Kidney (tissue), 14 donors: Measurements from ENCODE around the gene GRM7. TPM values are rescaled to one million over a fixed set of nuclear protein-coding genes. Genes with fewer than 3 reads are reported as not detected.

ENCODE experiments used
- DNase-seq, 5 donors: peaks; one replicate each; pipeline ENCODE4 v3.0.0-alpha.2; 2013 to 2020
- FAIRE-seq: peaks from 2 replicates; lab custom pipeline; 2012; peaks lifted over from hg19 to GRCh38; lab: Jason Lieb, UNC
- H3K27ac ChIP-seq, 2 donors: one replicate each; pipeline ENCODE4 v1.7.0; 2013; ENCODE audit warnings: low read depth in 2 of 2, low read length in 2 of 2, inconsistent platforms in 1 of 2
- H3K27me3 ChIP-seq: one replicate; pipeline ENCODE4 v1.7.1; 2013; ENCODE audit warnings: low read length, inconsistent platforms; ENCODE audit not compliant: control insufficient read depth, insufficient read depth
- H3K36me3 ChIP-seq, 3 donors: one replicate each; pipeline versions ENCODE4 v1.7.0 to v1.7.1; 2013; ENCODE audit warnings: low read length in 3 of 3, control low read depth in 1 of 3, inconsistent platforms in 1 of 3; ENCODE audit not compliant: insufficient read depth in 3 of 3, control insufficient read depth in 2 of 3
- H3K4me1 ChIP-seq, 3 donors: one replicate each; pipeline versions ENCODE4 v1.7.0 to v1.7.1; 2013; ENCODE audit warnings: low read length in 3 of 3, inconsistent platforms in 1 of 3, low read depth in 1 of 3; ENCODE audit not compliant: control insufficient read depth in 2 of 3, insufficient read depth in 2 of 3
- H3K4me3 ChIP-seq, 3 donors: one replicate each; pipeline versions ENCODE4 v1.7.0 to v1.8.1; 2013; ENCODE audit warnings: low read length in 3 of 3, control low read depth in 1 of 3, inconsistent platforms in 1 of 3
- H3K9ac ChIP-seq, 3 donors: one replicate each; pipeline versions ENCODE4 v1.7.0 to v1.7.1; 2013; ENCODE audit warnings: low read length in 3 of 3, control low read depth in 1 of 3, inconsistent platforms in 1 of 3
- H3K9me3 ChIP-seq, 3 donors: one replicate each; pipeline versions ENCODE4 v1.7.0 to v1.7.1; 2013; ENCODE audit warnings: low read length in 3 of 3, control low read depth in 1 of 3, inconsistent platforms in 1 of 3; ENCODE audit not compliant: control insufficient read depth in 2 of 3, insufficient read depth in 1 of 3
- intact Hi-C: fragments of 100-400 bp; cut with DNase I; formaldehyde crosslinking; loops from one replicate; pipeline ENCODE4 v1.11.1; 2022
- polyA plus RNA-seq: library from polyadenylated mRNA; stranded (reverse); fragments of 350-450 nt; fragmentation: Illumina TruSeq; extraction: RNeasy Lipid Tissue Mini Kit (QIAGEN cat#74804); gene quantifications from one replicate; pipeline ENCODE4 v1.2.3, GENCODE V29; 2014; ENCODE audit warnings: low read depth, low replicate concordance; ENCODE audit not compliant: insufficient read depth
- total RNA-seq: library from RNA; stranded (reverse); fragmentation: NEBNext Ultra II Directional; extraction: Animal tissue kit (Norgen Biotek cat#: 25700); gene quantifications from one replicate; pipeline ENCODE4 v1.2.1, GENCODE V29; 2021
- TF ChIP-seq, protein P1 (sequence below): IDR thresholded peaks from 3 replicates; pipeline ENCODE4 v1.5.1; 2012; ENCODE audit warnings: mild to moderate bottlenecking, moderate library complexity, borderline replicate concordance; ENCODE audit not compliant: insufficient read depth; ENCODE audit errors: extremely low read depth
- donor health status: control.
- donor health status: control.
- donor health status: control.
- donor health status: control.
- donor health status: control.
- donor health status: DM: yes; HTN: yes; CAD: no.
- donor health status: Normal renal cell carcinoma (clear cell type).

GRM7 gene
- total and polyA plus RNA-seq, 2 donors from 2014 or later: 0.16 TPM; not detected in 1

DNA sequence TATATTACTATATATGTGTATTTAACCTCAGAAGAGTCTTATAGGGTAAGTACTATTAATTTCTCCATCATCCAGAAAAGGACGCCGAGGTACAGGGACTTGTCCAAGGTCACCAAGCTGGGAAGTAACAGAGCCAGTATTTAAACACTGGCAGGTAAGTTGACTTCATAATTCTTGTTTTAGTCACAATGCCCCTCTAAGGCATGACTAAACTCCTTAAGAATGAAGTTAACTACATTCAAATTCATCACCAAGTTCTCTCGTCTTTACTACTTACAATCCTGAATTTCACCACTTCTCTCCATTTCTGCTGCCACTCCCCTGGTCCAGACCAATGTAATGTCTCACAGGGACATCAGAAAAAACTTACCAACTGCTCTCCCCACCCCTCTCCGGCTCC, 312.1 kb downstream of the GRM7 start:
- H3K9me3 ChIP-seq: peaks cover 0 to 3% (median 0%) of the 10 kb centered on the region in 3 donors
- TF ChIP-seq, protein P1, sequence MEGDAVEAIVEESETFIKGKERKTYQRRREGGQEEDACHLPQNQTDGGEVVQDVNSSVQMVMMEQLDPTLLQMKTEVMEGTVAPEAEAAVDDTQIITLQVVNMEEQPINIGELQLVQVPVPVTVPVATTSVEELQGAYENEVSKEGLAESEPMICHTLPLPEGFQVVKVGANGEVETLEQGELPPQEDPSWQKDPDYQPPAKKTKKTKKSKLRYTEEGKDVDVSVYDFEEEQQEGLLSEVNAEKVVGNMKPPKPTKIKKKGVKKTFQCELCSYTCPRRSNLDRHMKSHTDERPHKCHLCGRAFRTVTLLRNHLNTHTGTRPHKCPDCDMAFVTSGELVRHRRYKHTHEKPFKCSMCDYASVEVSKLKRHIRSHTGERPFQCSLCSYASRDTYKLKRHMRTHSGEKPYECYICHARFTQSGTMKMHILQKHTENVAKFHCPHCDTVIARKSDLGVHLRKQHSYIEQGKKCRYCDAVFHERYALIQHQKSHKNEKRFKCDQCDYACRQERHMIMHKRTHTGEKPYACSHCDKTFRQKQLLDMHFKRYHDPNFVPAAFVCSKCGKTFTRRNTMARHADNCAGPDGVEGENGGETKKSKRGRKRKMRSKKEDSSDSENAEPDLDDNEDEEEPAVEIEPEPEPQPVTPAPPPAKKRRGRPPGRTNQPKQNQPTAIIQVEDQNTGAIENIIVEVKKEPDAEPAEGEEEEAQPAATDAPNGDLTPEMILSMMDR: no peak

DNA sequence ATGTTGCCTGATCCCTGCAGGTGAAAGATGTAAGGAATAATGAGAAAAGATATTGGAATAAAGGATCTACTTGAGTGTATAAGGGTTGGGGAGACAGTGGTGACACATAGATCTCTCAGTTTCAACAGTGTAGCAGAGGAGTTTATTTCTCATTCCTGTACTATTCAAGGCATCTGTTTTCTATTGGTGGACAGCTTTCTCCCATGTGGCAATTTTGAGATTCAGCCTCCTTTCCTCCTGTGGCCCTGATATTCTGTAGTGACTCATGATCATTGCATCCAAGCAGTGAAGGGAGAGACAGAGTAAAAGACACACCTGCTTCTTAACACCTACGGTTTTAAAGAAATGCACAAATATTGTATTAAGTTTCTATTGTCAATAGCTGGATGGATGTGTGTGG, 327.6 kb downstream of the GRM7 start:
- Histone ChIP-seq H3K4me3 (no peak overlapping the region), H3K36me3 (no peaks in the 10 kb centered on the region), H3K27ac (no peak overlapping the region), H3K9ac (no peak overlapping the region), H3K9me3 (no peaks in the 10 kb centered on the region), H3K27me3 (no peaks in the 10 kb centered on the region), H3K4me1 (no peaks in the 10 kb centered on the region)
- FAIRE-seq (no peak), DNase-seq (no peak)
- intact Hi-C loops: no loop called here
- TF ChIP-seq, protein P1: no peak

More for the DNA sequence above, 312.1 kb downstream of the GRM7 start:
- no peak overlapping the region for H3K4me3 ChIP-seq
- H3K4me1 ChIP-seq: no peaks in the 10 kb centered on the region
- H3K36me3 ChIP-seq: no peaks in the 10 kb centered on the region
- intact Hi-C loops: no loop called here
- FAIRE-seq (no peak), DNase-seq (no peak)
- no peak overlapping the region for H3K27ac ChIP-seq
- no peak overlapping the region for H3K9ac ChIP-seq
- H3K27me3 ChIP-seq: no peaks in the 10 kb centered on the region

DNA sequence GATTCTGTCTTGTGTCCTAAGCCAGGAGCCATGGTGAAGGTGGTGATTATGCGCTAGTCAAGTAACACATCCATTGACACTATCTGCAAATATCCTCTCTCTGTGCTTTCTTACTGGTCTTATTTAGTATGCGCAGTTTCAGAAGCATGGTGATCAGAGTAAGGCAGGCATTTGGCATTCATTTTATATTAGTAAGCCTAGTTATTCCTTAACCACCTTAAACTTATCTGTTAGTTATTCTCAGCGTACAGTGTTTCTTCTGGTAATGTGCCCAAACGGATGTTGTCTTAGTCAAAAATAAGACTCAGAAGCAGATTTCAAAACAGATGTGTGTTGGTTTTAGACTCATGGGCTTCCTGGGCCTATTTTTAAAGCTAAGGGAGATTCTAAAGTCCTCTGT, 329.2 kb downstream of the GRM7 start:
- no peaks in the 10 kb centered on the region for H3K9me3 ChIP-seq
- H3K9ac ChIP-seq: no peak overlapping the region
- H3K27ac ChIP-seq: no peak overlapping the region
- H3K27me3 ChIP-seq: no peaks in the 10 kb centered on the region
- peaks cover 0 to 3% (median 0%) of the 10 kb centered on the region in 3 donors for H3K4me1 ChIP-seq
- FAIRE-seq: peak; percentile 91
- H3K36me3 ChIP-seq: no peaks in the 10 kb centered on the region
- TF ChIP-seq, protein P1: no peak
- peak overlapping the region in 1 of 3 donors; percentile 23 for H3K4me3 ChIP-seq
- DNase-seq: no peak
- intact Hi-C loops: no loop called here

DNA sequence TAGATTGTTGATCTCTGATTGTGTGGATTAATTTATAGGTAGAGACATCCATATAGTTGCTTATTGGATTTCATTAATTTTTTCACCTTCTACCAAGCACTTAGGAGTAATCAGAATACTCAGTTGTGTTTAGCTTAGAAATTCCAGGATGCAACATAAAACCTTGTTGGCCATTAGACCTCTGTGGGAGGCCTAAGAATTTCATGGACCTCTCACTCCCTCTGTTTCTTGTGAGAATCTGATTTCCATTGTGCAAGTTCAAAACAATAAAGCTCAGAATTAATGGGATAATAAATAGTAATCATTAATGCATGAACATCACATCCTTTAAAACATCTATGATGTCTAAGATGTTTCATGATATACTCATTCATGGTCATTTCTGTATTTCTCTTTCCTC, 332.4 kb downstream of the GRM7 start:
- Histone ChIP-seq H3K9ac (no peak overlapping the region), H3K27me3 (no peaks in the 10 kb centered on the region), H3K36me3 (no peaks in the 10 kb centered on the region), H3K4me3 (no peak overlapping the region), H3K27ac (no peak overlapping the region), H3K4me1 (peaks cover 0 to 3% (median 2%) of the 10 kb centered on the region in 3 donors), H3K9me3 (no peaks in the 10 kb centered on the region)
- DNase-seq (peak in 1 of 5 donors; percentile 52), FAIRE-seq (no peak)
- TF ChIP-seq, protein P1: no peak
- intact Hi-C loops: no loop called here
